Gastrocnemius medialis (tissue), 4 donors: ENCODE data around the gene C9orf85.

Experiments
- CTCF ChIP-seq, 5 experiments: fragments of 450-650 bp in 3 of 5; fragments of 200-600 bp in 2 of 5; sonication (generic) in 2 of 5; IDR thresholded peaks in 4 of 5; conservative IDR thresholded peaks in 1 of 5; 1 replicate in 4 of 5; 2 replicates in 1 of 5; pipeline ENCODE4 v1.5.1; 2016 to 2019; ENCODE audit warnings: antibody characterized with exemption in 5 of 5, mild to moderate bottlenecking in 3 of 5, moderate library complexity in 3 of 5
- POLR2A ChIP-seq, 2 donors: fragments of 450-650 bp; IDR thresholded peaks; one replicate each; pipeline ENCODE4 v1.6.1; 2017; ENCODE audit warnings: antibody characterized with exemption in 2 of 2, mild to moderate bottlenecking in 2 of 2, moderate library complexity in 2 of 2

DNA sequence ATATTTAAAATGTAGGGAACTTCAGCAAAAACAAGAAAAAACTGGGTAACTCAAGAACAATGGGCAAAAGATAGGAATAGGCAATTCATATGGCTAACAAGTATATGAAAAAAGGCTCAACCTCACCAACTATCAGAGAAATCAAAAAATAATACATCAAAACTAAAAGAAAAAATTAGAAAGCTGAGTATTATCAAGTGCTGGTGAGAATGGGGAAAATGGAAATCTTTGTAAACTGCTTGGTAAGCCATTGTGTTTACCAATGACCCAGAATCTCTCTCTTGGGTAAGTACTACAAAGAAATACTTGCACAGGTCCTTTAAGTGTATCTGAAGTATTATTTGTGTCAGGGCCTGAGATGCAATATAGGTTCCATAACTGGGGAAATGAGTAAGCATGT is 27.4 kb upstream of the C9orf85 start:
- no peak for TF ChIP-seq POLR2A (IDR thresholded peaks at IDR 0.05)
- no peak for TF ChIP-seq CTCF (IDR thresholded peaks at IDR 0.05 in 4 of 5, conservative IDR thresholded peaks at IDR 0.05 in 1 of 5)
